ENCODE results near the gene GULP1. TPM values are rescaled to one million over a fixed set of nuclear protein-coding genes. Genes with fewer than 3 reads are reported as not detected.

The GULP1 gene
- polyA plus RNA-seq, 1 donor from 2014 or later: 10.2 TPM

GRCh38 chr2:188622601-188623260, 331.1 kb downstream of the GULP1 start:
- no peaks in the 10 kb centered on the region for H3K36me3 ChIP-seq (ENCODE audit: insufficient read depth, low read length)
- no peaks in the 10 kb centered on the region for H3K9me3 ChIP-seq (ENCODE audit: low read length)
- no peaks in the 10 kb centered on the region for H3F3A ChIP-seq (ENCODE audit: insufficient read depth, low read length, poor library complexity, severe bottlenecking)
- no peaks in the 10 kb centered on the region for H3K79me2 ChIP-seq (replicated peaks; ENCODE audit: insufficient read depth, low read length)
- H3K27ac ChIP-seq (ENCODE audit: low read length): no peak overlapping the region
- TF ChIP-seq EP300 (conservative IDR thresholded peaks at IDR 0.05; ENCODE audit: poor library complexity, severe bottlenecking) (no peak), POLR2AphosphoS5 (IDR thresholded peaks at IDR 0.05) (no peak)
- no peak overlapping the region for H3K9ac ChIP-seq (ENCODE audit: low read length)
- H3K4me2 ChIP-seq (ENCODE audit: low read length): no peak overlapping the region
- no peak overlapping the region for H3K4me3 ChIP-seq (ENCODE audit: low read length)
- H3K27me3 ChIP-seq (ENCODE audit: insufficient read depth, low read depth, low read length): no peaks in the 10 kb centered on the region
- H4K20me1 ChIP-seq (ENCODE audit: insufficient read depth): no peaks in the 10 kb centered on the region
- H3K9me2 ChIP-seq (ENCODE audit: insufficient read depth, low read length): no peaks in the 10 kb centered on the region
- no peak overlapping the region for H2AFZ ChIP-seq (ENCODE audit: low read depth, low read length)

- H3K9me3 ChIP-seq (ENCODE audit: low read length): no peaks in the 10 kb centered on the region
- no peak for TF ChIP-seq TAF1 (IDR thresholded peaks at IDR 0.05; ENCODE audit: low read depth)
- H4K20me1 ChIP-seq (ENCODE audit: insufficient read depth): no peaks in the 10 kb centered on the region
- H3K4me3 ChIP-seq (ENCODE audit: low read length): no peak overlapping the region
- no peaks in the 10 kb centered on the region for H3K27me3 ChIP-seq (ENCODE audit: insufficient read depth, low read depth, low read length)
- H3K79me2 ChIP-seq (replicated peaks; ENCODE audit: insufficient read depth, low read length): no peaks in the 10 kb centered on the region
- no peak overlapping the region for H3K27ac ChIP-seq (ENCODE audit: low read length)
- H2AFZ ChIP-seq (ENCODE audit: low read depth, low read length): no peak overlapping the region
- H3K4me2 ChIP-seq (ENCODE audit: low read length): no peak overlapping the region
- no peaks in the 10 kb centered on the region for H3F3A ChIP-seq (ENCODE audit: insufficient read depth, low read length, poor library complexity, severe bottlenecking)
- H3K36me3 ChIP-seq (ENCODE audit: insufficient read depth, low read length): no peaks in the 10 kb centered on the region
- H3K9me2 ChIP-seq (ENCODE audit: insufficient read depth, low read length): no peaks in the 10 kb centered on the region
- H3K9ac ChIP-seq (ENCODE audit: low read length): no peak overlapping the region
These were observed 332.4 kb downstream of the GULP1 start for GRCh38 chr2:188623995-188624643.

GRCh38 chr2:188627471-188627870, 335.8 kb downstream of the GULP1 start:
- Histone ChIP-seq H3K36me3 (ENCODE audit: insufficient read depth, low read length) (no peaks in the 10 kb centered on the region), H2AFZ (ENCODE audit: low read depth, low read length) (no peak overlapping the region), H3K9me3 (ENCODE audit: low read length) (no peaks in the 10 kb centered on the region), H3K79me2 (replicated peaks; ENCODE audit: insufficient read depth, low read length) (no peaks in the 10 kb centered on the region), H4K20me1 (ENCODE audit: insufficient read depth) (no peaks in the 10 kb centered on the region), H3K9me2 (ENCODE audit: insufficient read depth, low read length) (no peaks in the 10 kb centered on the region), H3K4me2 (ENCODE audit: low read length) (no peak overlapping the region), H3K27me3 (ENCODE audit: insufficient read depth, low read depth, low read length) (no peaks in the 10 kb centered on the region), H3K4me3 (ENCODE audit: low read length) (no peak overlapping the region), H3K27ac (ENCODE audit: low read length) (no peak overlapping the region), H3K9ac (ENCODE audit: low read length) (no peak overlapping the region), H3F3A (ENCODE audit: insufficient read depth, low read length, poor library complexity, severe bottlenecking) (no peaks in the 10 kb centered on the region)
- TF ChIP-seq TAF1 (IDR thresholded peaks at IDR 0.05; ENCODE audit: low read depth): no peak
- TF ChIP-seq EZH2 (IDR thresholded peaks at IDR 0.05; ENCODE audit: borderline replicate concordance, insufficient read depth, low read length, poor library complexity, severe bottlenecking): no peak
- TF ChIP-seq POLR2AphosphoS5 (IDR thresholded peaks at IDR 0.05): no peak
- no peak for TF ChIP-seq EP300 (conservative IDR thresholded peaks at IDR 0.05; ENCODE audit: poor library complexity, severe bottlenecking)
- no peak for TF ChIP-seq MXI1 (conservative IDR thresholded peaks at IDR 0.05; ENCODE audit: poor library complexity, severe bottlenecking)
- no peak for TF ChIP-seq REST (IDR thresholded peaks at IDR 0.05; ENCODE audit: borderline replicate concordance)
- TF ChIP-seq CTCF (IDR thresholded peaks at IDR 0.05; ENCODE audit: poor library complexity, severe bottlenecking): no peak
- no peak for TF ChIP-seq RAD21 (conservative IDR thresholded peaks at IDR 0.05)
- no peak for TF ChIP-seq SMC3 (conservative IDR thresholded peaks at IDR 0.05; ENCODE audit: poor library complexity)

Data from neural cell (in vitro differentiated cells).